ENCODE results near the gene PGP.

GRCh38 chr16:2235695-2236336 lies 21.2 kb upstream of the PGP start:
- TF ChIP-seq POLR2AphosphoS5 (IDR thresholded peaks at IDR 0.05; ENCODE audit: low read depth, low read length), result no peak
- TF ChIP-seq POLR2A (IDR thresholded peaks at IDR 0.05; ENCODE audit: borderline replicate concordance, extremely low read depth, insufficient read depth, insufficient read length), result no peak
- TF ChIP-seq, protein P1, sequence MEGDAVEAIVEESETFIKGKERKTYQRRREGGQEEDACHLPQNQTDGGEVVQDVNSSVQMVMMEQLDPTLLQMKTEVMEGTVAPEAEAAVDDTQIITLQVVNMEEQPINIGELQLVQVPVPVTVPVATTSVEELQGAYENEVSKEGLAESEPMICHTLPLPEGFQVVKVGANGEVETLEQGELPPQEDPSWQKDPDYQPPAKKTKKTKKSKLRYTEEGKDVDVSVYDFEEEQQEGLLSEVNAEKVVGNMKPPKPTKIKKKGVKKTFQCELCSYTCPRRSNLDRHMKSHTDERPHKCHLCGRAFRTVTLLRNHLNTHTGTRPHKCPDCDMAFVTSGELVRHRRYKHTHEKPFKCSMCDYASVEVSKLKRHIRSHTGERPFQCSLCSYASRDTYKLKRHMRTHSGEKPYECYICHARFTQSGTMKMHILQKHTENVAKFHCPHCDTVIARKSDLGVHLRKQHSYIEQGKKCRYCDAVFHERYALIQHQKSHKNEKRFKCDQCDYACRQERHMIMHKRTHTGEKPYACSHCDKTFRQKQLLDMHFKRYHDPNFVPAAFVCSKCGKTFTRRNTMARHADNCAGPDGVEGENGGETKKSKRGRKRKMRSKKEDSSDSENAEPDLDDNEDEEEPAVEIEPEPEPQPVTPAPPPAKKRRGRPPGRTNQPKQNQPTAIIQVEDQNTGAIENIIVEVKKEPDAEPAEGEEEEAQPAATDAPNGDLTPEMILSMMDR (IDR thresholded peaks at IDR 0.05 in 2 of 3, conservative IDR thresholded peaks at IDR 0.05 in 1 of 3; ENCODE audit: borderline replicate concordance in 1 of 3, insufficient read depth in 1 of 3, low read depth in 2 of 3, low read length in 2 of 3), result no peak
- TF ChIP-seq, protein P2, sequence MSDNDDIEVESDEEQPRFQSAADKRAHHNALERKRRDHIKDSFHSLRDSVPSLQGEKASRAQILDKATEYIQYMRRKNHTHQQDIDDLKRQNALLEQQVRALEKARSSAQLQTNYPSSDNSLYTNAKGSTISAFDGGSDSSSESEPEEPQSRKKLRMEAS (IDR thresholded peaks at IDR 0.05), result no peak
- TF ChIP-seq SIN3A (IDR thresholded peaks at IDR 0.05; ENCODE audit: low read depth), result no peak
- no peak for TF ChIP-seq EZH2 (IDR thresholded peaks at IDR 0.05)
